Fibroblast of skin of right biceps (primary cell): ENCODE data around the gene SCAANT1.
A peak's percentile ranks its signal among the peaks of the same experiment; 100 is the strongest.

Experiments
- DNase-seq: peaks from one replicate; pipeline ENCODE4 v3.0.0-alpha.2; 2013

Gene SCAANT1

GRCh38 chr3:63896332-63897030 lies 15.7 kb downstream of the SCAANT1 start:
- DNase-seq = peak; percentile 36

- no peak for DNase-seq
Observed at GRCh38 chr3:63895422-63896189, 16.6 kb downstream of the SCAANT1 start.

- DNase-seq = no peak
Observed at GRCh38 chr3:63892773-63893352, 19.3 kb downstream of the SCAANT1 start.

DNA sequence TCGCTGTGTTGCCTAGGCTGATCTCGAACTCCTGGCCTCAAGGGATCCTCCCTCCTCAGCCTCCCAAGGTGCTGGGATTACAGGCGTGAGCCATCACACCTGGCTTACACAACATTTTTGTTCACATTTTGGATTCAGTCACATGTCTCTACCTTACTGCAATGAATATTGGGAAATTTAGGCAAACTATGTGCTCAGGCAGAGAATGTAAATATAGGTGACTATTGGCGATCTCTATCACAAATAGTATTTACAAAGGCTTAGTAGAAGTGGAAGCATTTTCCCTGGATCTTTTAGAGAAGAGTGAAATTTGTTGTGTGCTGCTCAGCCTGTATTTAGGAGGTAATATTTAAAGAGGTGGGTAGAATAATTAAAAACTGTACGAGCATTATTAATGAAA lies 20.7 kb downstream of the SCAANT1 start:
- DNase-seq = no peak

- no peak for DNase-seq
Observed at GRCh38 chr3:63886858-63887257, 25.3 kb downstream of the SCAANT1 start.

DNA sequence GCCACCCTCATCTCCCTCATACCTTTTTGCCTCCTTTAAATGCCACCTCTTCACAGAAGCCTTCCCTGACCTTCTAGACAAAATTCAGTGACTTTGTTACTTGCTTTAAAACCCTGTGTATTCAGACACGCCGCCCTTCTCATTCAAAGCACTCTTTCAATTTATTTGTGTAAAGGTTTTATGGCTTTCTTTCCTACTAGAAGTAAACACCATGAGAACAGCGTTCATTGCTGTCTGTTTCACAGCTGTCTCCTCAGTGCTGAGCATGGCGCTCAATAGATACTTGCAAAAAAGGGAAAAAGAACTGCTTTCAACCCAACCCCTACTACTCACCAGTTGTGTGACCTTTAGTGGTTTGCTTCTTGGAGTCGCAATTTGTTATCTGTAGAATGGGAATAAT lies 31.5 kb downstream of the SCAANT1 start:
- DNase-seq = no peak

DNA sequence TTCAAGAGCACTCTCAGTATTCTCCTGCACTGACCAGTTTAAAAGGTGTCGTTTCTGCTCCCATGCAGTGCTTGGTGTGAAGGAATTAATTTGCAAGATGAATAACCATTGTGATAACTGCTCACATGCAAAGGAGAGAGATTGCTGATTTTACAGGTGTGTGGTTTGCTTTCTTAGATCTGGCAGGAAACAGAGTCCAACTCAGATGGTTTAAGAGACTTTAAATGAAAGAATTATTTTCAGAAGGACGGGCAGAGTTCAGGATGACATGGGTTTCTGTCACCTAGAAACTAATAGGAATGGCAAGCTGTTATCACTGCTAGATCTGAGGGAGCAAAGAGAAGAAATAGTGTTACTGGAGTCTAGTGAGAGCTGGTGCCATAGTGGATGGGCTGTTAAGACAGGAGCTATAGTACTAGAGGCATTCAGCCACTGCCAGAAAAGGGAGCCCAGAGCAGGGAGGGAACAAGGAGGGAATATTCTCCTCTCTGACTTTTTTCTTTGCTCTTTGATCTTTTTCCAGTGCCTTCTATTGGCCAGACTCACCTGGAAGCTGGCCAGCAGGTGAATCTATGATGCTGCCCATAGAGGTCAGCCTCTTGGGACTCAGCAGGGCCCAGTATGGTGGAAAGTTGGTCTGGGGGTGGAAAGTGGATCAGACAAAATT lies 33.7 kb downstream of the SCAANT1 start:
- DNase-seq = no peak

- DNase-seq = peak; percentile 40
Observed at GRCh38 chr3:63877737-63878393, 34.3 kb downstream of the SCAANT1 start.

DNA sequence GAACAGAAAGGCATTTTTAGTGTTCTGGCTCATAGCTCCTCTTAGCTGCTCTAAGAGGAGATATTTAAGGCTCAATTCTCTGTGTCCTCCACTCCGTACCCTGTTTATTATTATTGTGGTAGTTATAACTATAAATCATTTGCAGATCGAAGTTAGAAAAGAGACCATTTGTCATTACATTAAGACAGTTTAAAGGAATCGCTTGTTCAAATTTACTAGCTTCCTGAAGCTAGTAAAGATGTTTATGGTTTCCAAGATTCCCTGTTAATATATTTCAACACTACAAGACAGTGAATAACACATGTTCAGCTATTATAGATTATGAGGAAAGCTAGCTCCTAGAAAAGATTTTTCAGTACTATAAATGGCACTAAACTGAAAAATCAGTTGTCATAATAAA lies 35.9 kb downstream of the SCAANT1 start:
- no peak for DNase-seq

- no peak for DNase-seq
Observed at GRCh38 chr3:63875510-63875909, 36.7 kb downstream of the SCAANT1 start.

GRCh38 chr3:63874769-63875168 lies 37.4 kb downstream of the SCAANT1 start:
- DNase-seq = no peak

DNA sequence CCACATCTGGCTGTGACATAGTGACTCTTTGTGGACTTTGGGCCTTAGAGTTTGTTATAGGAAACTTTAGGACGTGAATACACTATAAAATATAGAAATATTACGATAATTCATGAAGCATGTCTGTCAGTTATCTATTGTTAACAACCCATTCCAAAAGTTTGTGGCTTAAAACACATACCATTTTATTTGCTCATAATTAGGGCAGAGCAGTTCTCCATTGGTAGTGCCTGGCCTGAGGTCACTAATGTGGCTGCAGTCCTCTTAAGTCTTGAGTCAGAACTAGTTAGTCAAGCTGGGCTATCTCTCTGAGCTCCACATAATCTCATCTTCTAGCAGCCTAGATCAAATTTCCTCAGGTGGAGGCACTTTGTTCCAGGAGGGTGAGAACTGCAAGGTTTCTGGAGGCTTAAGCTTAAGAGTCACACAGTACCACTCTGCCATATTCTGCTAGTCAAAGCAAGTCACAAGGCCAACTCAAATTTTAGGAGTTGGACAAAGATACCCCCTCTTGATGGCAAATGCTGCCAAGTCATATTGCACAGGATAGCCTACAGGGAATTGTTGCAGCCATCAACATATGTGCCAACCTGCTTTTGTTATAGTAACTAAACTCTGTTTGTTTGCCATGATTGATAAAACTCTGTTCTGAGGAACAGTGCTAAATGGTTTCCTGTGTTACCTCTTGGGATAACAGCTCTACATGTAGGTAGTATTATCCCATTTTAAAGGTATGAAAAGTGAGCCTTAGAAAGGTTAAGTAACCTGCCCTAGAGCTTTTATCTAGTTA lies 39.9 kb downstream of the SCAANT1 start:
- peak; percentile 79 for DNase-seq

GRCh38 chr3:63870615-63871005 lies 41.6 kb downstream of the SCAANT1 start:
- DNase-seq = no peak

DNA sequence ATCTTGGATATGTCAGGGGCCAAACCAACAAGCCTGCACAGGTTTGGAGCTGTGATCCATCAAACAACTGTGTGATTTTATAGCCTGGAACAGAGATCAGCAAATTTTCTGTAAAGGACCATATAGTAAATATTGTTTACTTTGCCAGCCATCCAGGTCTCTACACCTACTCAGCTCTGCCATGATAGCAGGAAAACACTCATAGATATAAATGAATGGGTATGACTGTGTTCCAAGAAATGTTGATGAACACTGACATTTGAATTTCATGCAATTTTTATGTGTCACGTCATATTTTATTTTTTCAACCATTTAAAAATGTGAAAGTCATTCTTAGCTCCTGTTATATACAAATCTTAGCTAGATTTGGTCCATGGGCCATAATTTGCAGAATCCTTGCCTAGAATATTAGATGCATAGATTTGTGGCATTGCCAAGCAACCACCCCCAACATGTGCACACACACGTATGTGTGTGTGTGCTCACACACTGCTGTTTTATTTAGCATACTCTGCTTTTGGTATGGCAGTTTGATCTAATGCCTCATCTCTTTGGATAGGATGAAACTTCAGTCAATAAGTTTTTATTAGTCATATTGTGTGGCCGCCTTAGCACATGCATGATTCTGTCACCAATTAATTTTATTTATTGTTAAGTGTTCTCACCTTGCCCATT lies 42.1 kb downstream of the SCAANT1 start:
- DNase-seq = no peak

- no peak for DNase-seq
Observed at GRCh38 chr3:63867225-63867624, 45.0 kb downstream of the SCAANT1 start.

- DNase-seq = no peak
Observed at GRCh38 chr3:63864965-63865327, 47.2 kb downstream of the SCAANT1 start.

DNA sequence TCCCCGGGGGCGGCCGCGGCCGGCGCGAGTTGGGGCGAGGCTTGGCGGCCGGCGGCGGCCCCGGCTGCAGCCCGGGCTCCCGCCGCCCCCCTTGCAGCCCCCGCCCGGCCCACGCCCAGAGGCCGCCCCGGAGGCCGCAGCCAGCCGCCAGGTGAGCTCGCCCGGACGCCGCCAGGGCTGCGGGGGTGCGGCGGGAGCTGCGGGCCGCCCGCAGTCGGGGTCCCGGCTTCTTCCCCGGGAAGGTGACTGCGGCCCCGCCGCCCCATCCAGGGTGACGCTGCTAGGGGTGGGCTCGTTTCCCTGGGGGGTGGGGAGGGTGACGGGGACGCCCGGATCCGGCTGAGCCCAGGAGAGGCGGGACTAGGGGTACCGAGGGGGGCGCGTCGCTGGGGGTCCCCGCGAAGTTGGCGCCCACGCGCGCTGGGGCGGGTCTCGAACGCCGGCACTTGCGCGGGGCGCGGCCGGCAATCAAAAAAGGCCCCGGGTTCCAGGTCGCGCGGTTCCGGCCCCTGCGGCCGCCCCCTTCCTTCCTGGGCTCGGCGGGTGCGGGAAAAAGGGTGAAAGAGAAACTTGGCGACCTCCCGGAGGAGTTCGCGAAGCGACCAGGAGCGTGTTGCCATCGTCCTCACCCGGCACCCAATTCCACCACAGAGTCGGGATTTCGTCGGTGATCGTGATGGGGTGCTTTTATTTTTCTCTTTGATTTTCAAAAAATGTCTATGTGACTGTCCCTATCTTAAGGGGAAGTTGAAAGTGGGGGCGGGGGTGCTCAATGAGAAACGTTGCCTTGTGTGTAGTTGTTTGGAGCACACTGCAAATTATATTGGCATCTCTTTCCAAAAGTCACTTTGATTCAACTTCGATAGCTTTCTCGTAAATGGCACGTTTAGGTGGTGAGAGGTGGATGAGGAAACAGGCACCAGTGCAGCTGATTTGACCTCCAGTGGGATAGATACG lies 47.9 kb downstream of the SCAANT1 start:
- DNase-seq = peak; percentile 30

- peak; percentile 76 for DNase-seq
Observed at GRCh38 chr3:63863150-63864007, 48.8 kb downstream of the SCAANT1 start, which contains the start of the genes ATXN7 and THOC7. ATXN7 (plus strand) TSS chr3:63863867; CDS start chr3:63912599, 48,732 bp downstream. THOC7 (minus strand) TSS chr3:63863805; CDS start chr3:63863790, 15 bp downstream.

DNA sequence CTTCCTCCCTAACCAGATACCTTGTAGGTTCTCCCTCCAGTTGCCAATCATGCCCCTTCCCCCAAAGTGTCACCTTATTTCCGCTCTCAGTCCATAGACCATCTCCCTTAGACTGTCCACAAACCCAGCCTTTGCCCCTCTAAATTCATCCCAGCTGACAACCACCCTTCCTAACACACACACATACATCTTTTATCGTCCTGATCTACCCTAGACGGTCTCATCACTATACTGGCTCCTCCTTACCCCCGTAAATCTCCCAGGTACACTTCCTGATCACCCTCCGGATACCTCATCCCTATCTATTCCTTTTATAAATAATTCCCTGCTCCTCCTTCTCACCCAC lies 49.4 kb downstream of the SCAANT1 start:
- no peak for DNase-seq
